Activated CD4-positive, alpha-beta T cell treated with anti-CD3 and anti-CD28 coated beads, Interleukin-2, amount 10 ng/mL, durations not matched to agents 24 days and 14 days (primary cell): ENCODE measurements around the gene RPL37. TPM values are rescaled to one million over a fixed set of nuclear protein-coding genes. Genes with fewer than 3 reads are reported as not detected.

Experiments used
- DNase-seq: peaks from one replicate; pipeline ENCODE4 v3.0.0; 2022
- H3K27ac Mint-ChIP-seq: one replicate; pipeline ENCODE4 v1.8.0; 2022; ENCODE audit warnings: mild to moderate bottlenecking, mixed read lengths
- H3K27me3 Mint-ChIP-seq: one replicate; pipeline ENCODE4 v1.8.0; 2022; ENCODE audit warnings: mixed read lengths
- H3K36me3 Mint-ChIP-seq: one replicate; pipeline ENCODE4 v1.8.0; 2022; ENCODE audit warnings: low read depth, mild to moderate bottlenecking, mixed read lengths
- H3K4me1 Mint-ChIP-seq: one replicate; pipeline ENCODE4 v1.8.0; 2021; ENCODE audit warnings: mixed read lengths
- H3K4me3 Mint-ChIP-seq: one replicate; pipeline ENCODE4 v1.8.0; 2022; ENCODE audit warnings: mild to moderate bottlenecking, moderate library complexity, mixed read lengths
- H3K9me3 Mint-ChIP-seq: one replicate; pipeline ENCODE4 v1.8.0; 2021; ENCODE audit warnings: mixed read lengths
- intact Hi-C: fragments of 100-400 bp; cut with micrococcal nuclease; formaldehyde crosslinking; loops from one replicate; pipeline ENCODE4 v1.15.1; 2023
- total RNA-seq: library from RNA; stranded (reverse); gene quantifications from 2 replicates; pipeline ENCODE4 v1.2.3, GENCODE V29; 2022

Gene RPL37
- total RNA-seq, 1 donor from 2014 or later, result 1,546 TPM

DNA sequence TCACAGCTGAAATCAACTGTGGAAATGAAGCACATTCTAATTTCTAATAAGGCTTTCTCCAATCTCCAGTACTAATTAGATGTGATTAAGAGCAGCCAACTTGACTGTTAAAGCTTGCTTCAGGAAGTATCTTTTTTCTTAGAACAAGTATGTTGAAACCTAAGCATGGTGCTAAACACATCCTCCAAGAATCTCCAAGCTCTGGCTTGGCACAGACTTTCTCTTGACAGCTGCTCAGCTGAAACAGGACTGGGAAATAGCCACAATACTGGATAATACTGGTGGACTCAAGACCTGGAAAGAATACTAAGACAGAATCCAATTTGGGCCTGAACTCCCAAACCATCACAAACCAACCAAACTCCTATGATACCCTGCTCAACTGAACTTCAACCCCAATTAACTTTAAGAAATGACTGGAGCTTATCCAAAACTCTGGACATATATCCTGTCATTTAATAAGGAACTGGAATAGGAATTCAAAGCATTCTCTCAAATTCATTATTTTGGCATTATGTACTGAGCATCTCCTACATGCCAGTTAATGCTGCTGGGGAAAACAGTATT lies 53.1 kb downstream of the RPL37 start:
- Mint-ChIP-seq H3K4me3 (no peak overlapping the region), H3K27ac (no peak overlapping the region), H3K9me3 (no peaks in the 10 kb centered on the region), H3K4me1 (peaks cover 13% of the 10 kb centered on the region), H3K27me3 (no peaks in the 10 kb centered on the region), H3K36me3 (peaks cover 13% of the 10 kb centered on the region)
- no peak for DNase-seq
- intact Hi-C loops, result no loop called here

DNA sequence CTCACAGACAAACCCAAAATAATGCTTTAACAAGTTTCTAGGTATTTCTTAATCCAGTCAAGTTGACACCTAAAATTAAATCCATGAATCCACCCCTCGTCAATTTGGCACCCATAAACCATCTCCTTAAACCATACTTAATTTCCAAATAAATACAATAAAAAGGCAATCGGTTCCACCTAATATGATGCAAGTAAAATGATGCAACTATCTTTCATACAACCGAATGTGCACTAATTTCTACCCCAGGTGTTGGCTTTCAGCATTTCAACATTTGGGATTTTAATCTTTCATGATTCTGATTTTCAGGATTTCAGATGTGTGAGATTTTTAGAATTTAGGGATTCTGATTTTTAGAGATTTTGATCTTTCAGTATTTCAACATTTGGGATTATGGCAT lies 54.2 kb downstream of the RPL37 start:
- Mint-ChIP-seq H3K27ac (no peak overlapping the region), H3K4me1 (peaks cover 16% of the 10 kb centered on the region), H3K9me3 (no peaks in the 10 kb centered on the region), H3K36me3 (peaks cover 16% of the 10 kb centered on the region), H3K27me3 (no peaks in the 10 kb centered on the region), H3K4me3 (no peak overlapping the region)
- intact Hi-C loops, result no loop called here
- DNase-seq, result no peak

DNA sequence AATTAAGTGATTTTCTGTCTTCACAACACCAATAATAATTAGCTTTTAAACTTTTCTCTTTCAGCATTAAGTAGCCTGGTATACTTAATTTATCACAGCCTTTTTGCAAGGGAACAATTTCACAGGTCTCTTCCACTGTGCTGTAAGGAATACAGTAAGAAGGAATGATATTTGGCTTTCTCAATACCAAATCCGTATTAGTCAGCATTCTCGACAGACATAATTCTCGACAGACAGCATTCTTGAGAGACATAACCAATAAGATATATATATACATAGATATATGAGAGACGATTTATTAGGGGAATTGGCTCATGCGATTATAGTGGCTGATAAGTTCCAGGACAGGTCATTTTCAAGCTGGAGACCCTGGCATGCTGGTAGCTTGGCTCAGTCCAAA lies 54.8 kb downstream of the RPL37 start:
- H3K9me3 Mint-ChIP-seq, result no peaks in the 10 kb centered on the region
- no peak overlapping the region for H3K4me3 Mint-ChIP-seq
- no peak overlapping the region for H3K27ac Mint-ChIP-seq
- H3K4me1 Mint-ChIP-seq, result peaks cover 14% of the 10 kb centered on the region
- DNase-seq, result no peak
- H3K27me3 Mint-ChIP-seq, result no peaks in the 10 kb centered on the region
- intact Hi-C loops, result no loop called here
- peaks cover 18% of the 10 kb centered on the region for H3K36me3 Mint-ChIP-seq

DNA sequence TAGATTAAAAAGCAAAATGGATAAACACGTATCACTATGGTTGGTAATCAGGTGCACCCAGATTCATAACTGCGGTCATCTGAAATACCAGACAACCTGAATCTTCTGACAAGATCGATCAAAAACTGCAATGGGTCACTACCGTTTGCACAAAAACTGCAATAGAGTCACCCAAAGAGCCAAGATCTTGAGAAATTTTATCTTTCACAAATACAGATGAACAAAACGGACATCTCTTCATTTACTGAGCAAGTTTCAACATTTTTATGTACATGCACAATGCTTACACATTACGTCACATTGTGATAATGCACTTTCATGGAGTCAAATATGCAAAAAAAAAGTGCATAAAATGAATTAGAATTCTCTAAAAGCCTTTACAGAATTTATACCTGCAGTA lies 55.5 kb downstream of the RPL37 start:
- H3K36me3 Mint-ChIP-seq, result peaks cover 22% of the 10 kb centered on the region
- H3K4me1 Mint-ChIP-seq, result peaks cover 14% of the 10 kb centered on the region
- no peak overlapping the region for H3K27ac Mint-ChIP-seq
- no peak for DNase-seq
- no peaks in the 10 kb centered on the region for H3K27me3 Mint-ChIP-seq
- intact Hi-C loops, result no loop called here
- H3K9me3 Mint-ChIP-seq, result no peaks in the 10 kb centered on the region
- H3K4me3 Mint-ChIP-seq, result no peak overlapping the region

DNA sequence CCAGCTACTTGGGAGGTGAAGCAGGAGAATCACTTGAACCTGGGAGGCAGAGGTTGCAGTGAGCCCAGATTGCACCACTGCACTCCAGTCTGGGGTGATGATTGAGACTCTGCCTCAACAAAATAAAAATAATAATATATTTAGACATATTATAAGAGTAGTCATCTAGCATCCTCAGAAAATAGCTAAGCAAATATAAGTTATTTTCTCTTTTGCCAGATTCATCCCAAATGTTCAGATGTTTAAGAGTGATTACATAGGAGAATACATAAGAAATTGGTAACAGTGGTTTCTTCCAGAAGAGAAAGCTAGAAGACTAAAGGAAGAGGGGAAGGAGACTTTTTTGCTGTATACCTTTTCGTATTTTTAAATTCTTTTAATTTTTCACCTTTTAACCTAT lies 56.9 kb downstream of the RPL37 start:
- DNase-seq, result no peak
- intact Hi-C loops, result no loop called here
- Mint-ChIP-seq H3K4me1 (peaks cover 11% of the 10 kb centered on the region), H3K9me3 (no peaks in the 10 kb centered on the region), H3K27ac (no peak overlapping the region), H3K4me3 (no peak overlapping the region), H3K36me3 (peaks cover 28% of the 10 kb centered on the region), H3K27me3 (no peaks in the 10 kb centered on the region)

DNA sequence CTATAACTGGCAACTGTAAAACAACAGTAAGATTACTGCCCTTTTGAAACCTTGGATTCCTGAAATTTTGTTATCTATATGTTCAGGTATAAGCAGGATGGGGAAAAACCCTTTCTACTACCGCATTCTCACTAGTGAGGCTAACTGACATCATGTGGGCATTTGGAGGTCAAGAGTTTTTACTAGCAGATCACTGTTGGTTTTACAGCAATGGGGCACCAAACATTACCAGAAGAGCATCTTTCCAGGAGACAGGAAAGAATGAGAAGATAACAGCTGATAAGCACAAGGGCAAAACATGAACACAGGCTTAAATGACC lies 58.4 kb downstream of the RPL37 start:
- intact Hi-C loops, result no loop called here
- H3K4me1 Mint-ChIP-seq, result peaks cover 8% of the 10 kb centered on the region
- no peak for DNase-seq
- H3K4me3 Mint-ChIP-seq, result no peak overlapping the region
- no peak overlapping the region for H3K27ac Mint-ChIP-seq
- H3K36me3 Mint-ChIP-seq, result peaks cover 28% of the 10 kb centered on the region
- no peaks in the 10 kb centered on the region for H3K9me3 Mint-ChIP-seq
- no peaks in the 10 kb centered on the region for H3K27me3 Mint-ChIP-seq

DNA sequence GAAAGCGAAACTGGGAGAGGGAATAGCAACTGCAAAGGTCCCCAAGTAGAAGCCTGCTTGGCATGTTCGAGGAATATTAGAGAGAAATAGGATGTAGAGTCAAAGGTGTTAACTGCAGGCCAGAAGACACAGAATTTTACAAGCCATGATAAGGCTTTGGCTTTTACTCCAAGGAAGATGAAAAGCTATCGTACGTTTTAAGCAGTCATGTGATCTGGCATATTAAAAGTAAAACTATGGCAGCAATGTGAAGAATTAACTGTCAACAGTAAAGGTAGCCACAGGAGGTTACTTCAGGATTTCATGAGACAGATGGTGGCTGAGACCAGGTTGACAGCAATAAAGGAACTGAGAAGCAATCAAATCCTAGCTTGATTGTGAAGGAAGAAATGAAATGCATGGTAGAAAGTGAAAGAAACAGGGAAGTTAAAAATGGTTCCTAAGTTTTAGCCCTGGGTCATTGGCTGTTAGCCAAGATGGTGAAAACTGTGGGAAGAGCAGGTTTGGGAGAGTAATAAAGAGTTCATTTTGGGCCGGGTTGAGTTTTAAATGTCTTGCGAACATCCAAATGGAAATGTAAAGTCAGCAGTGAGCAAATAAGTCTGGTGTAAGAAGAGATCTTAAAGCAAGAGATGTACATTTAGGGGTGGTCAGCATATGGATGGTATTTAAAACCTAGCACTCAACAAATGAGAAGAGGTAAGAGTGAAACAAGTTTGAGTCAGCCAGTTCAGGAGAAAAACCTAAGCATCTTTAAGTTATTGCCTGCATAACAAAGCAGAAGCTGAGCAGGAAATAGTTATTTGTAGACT lies 59.0 kb downstream of the RPL37 start:
- Mint-ChIP-seq H3K4me1 (peaks cover 8% of the 10 kb centered on the region), H3K27ac (peak overlapping the region; percentile 11), H3K27me3 (no peaks in the 10 kb centered on the region), H3K36me3 (peaks cover 28% of the 10 kb centered on the region), H3K4me3 (no peak overlapping the region), H3K9me3 (no peaks in the 10 kb centered on the region)
- no peak for DNase-seq
- intact Hi-C loops, result no loop called here

Other genes starting within 250 kb of the RPL37 start
- gene PTGER4, start 155.3 kb downstream of the RPL37 start, total RNA-seq, result 49.1 and 53.0 TPM in 2 replicates
- gene TTC33, start 79.3 kb downstream of the RPL37 start, total RNA-seq, result 22.7 and 23.1 TPM in 2 replicates
- gene PRKAA1, start 36.8 kb downstream of the RPL37 start, total RNA-seq, result 44.8 and 49.1 TPM in 2 replicates
- gene CARD6, start 6.1 kb upstream of the RPL37 start, total RNA-seq, result 1.7 and 1.8 TPM in 2 replicates
- gene C7, start 74.3 kb upstream of the RPL37 start, total RNA-seq, result not detected in 2 replicates
- not detected in 2 replicates for gene MROH2B, start 236.1 kb upstream of the RPL37 start, total RNA-seq